Muscle layer of duodenum (tissue), 2 donors: ENCODE data around the gene MDN1.

ENCODE experiments used
- H3K27ac ChIP-seq: one replicate; pipeline ENCODE4 v1.7.0; 2013; ENCODE audit warnings: mild to moderate bottlenecking, low read length
- H3K27me3 ChIP-seq: one replicate; pipeline ENCODE4 v1.7.0; 2013; ENCODE audit warnings: low read depth, mild to moderate bottlenecking, control low read depth, low read length
- H3K36me3 ChIP-seq, 2 donors: one replicate each; pipeline ENCODE4 v1.7.0; 2013; ENCODE audit warnings: low read length in 2 of 2, control low read depth in 1 of 2, mild to moderate bottlenecking in 1 of 2; ENCODE audit not compliant: insufficient read depth in 2 of 2, control insufficient read depth in 1 of 2
- H3K4me1 ChIP-seq, 2 donors: one replicate each; pipeline ENCODE4 v1.7.0; 2013; ENCODE audit warnings: low read length in 2 of 2, mild to moderate bottlenecking in 2 of 2, control low read depth in 1 of 2, moderate library complexity in 1 of 2; ENCODE audit not compliant: insufficient read depth in 2 of 2, control insufficient read depth in 1 of 2
- H3K4me3 ChIP-seq, 2 donors: one replicate each; pipeline ENCODE4 v1.7.0; 2013; ENCODE audit warnings: low read length in 2 of 2, low read depth in 1 of 2, mild to moderate bottlenecking in 1 of 2
- H3K9me3 ChIP-seq, 2 donors: one replicate each; pipeline ENCODE4 v1.7.0; 2013; ENCODE audit warnings: low read length in 2 of 2, control low read depth in 1 of 2, mild to moderate bottlenecking in 1 of 2; ENCODE audit not compliant: control insufficient read depth in 1 of 2
- donor health status: healthy.

Gene MDN1

DNA sequence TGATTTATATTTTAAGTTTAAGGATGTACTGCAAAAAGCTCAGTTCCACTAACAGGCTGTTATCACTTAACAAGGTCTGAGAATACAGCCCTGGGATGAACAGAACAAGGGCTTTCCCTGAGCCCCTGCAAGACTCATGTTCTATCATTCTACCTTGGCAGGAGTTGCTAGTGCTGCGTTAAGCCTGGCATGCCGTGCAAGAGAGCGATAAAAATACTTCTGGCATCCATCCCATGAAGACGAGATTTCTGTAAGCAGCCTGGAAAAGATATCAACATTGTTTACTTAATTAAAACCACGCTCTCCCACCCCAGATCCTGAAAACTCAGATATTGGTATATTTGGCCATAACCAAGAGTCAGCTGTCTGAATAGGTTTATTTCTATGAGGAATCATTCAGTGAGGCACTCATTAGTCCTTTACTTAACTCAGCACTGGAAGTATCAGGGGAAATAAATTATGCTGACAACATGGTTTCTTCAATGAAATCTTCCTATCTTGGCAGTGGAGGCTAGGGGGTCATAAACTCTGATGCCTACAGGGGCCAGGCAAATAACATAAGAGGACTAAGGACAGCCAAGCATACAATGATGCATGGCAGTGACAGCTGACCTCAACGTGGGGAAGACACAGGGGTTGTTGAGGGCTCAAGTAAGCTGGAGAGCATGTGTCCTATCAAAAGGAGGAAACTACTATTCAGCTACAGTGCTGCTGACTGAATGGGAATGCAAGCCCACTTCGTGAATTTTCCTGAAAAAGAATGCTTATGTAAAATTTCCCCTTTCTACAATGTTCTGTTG, 143.4 kb downstream of the MDN1 start:
- Histone ChIP-seq H3K36me3 (peaks cover 79 to 81% of the 10 kb centered on the region in 2 donors), H3K4me3 (no peak overlapping the region), H3K27ac (no peak overlapping the region), H3K4me1 (peaks cover 0 to 8% of the 10 kb centered on the region in 2 donors), H3K9me3 (no peaks in the 10 kb centered on the region), H3K27me3 (no peaks in the 10 kb centered on the region)

DNA sequence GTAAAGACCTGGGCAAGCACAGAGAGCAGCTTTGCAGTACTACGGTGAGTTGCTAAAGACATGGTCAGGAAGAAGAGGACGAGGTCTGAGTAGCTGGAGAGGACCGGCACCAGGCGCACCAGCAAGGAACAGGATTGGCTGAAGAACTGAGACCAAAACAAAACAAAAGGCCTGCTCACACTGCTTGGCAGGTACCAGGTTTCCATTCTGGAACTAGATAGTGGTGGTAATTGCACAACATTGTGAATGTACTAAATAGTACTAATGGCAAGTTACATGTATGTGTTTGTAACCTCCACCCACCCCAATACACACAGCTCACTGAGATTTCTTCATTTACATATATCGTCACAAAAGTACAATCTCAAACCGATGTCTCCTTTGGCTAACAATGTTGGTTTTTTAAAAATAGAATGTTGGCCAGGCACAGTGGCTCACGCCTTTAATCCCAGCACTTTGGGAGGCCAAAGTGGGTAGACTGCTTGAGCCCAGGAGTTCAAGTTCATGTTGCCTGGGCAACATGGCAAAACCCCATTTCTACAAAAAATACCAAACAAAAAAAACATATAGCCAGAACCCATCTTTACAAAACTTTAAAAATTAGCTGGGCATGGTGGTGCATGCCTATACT, 148.5 kb downstream of the MDN1 start:
- no peak overlapping the region for H3K27ac ChIP-seq
- H3K9me3 ChIP-seq = no peaks in the 10 kb centered on the region

GRCh38 chr6:89669002-89669401, 150.6 kb downstream of the MDN1 start:
- Histone ChIP-seq H3K4me1 (no peaks in the 10 kb centered on the region), H3K36me3 (peaks cover 38 to 51% of the 10 kb centered on the region in 2 donors), H3K27ac (no peak overlapping the region), H3K9me3 (no peaks in the 10 kb centered on the region), H3K27me3 (no peaks in the 10 kb centered on the region), H3K4me3 (no peak overlapping the region)

More for the DNA sequence above, 148.5 kb downstream of the MDN1 start:
- Histone ChIP-seq H3K27me3 (no peaks in the 10 kb centered on the region), H3K4me3 (no peak overlapping the region), H3K4me1 (peaks cover 0 to 3% of the 10 kb centered on the region in 2 donors), H3K36me3 (peaks cover 52 to 62% of the 10 kb centered on the region in 2 donors)

DNA sequence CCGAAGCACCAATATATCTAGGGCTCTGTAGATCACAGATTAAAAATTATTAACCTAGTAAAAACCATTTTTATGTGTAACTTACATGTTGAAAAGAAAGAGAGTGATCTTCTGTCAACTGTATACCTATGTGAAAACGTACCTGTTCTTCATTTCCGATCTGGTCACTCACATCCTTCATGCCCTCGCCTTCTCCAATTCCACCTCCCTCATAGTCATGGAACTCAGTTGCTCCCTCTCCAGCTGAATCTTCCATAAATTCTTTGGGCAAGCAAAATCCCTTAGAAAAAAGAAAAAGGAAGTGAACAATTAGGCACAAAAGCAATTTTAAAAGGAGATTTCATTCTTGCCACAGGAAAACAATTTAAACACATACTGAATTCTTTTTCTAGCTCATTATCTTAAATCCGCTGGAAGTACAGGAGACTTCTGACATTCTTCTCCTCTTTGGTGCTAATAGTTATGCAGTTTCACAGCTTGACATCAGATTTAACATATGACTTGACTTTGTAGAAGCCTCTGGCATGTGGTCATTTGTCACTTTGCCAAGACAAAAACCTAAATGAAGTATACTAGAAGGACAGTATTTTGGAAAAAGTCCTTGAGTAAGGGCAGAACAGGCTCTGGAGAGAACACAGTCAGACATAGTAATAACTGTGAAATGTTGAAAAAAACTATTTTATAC, 151.6 kb downstream of the MDN1 start:
- H3K27me3 ChIP-seq = no peaks in the 10 kb centered on the region
- H3K36me3 ChIP-seq = peaks cover 34 to 51% of the 10 kb centered on the region in 2 donors
- H3K27ac ChIP-seq = no peak overlapping the region
- H3K4me1 ChIP-seq = no peaks in the 10 kb centered on the region
- no peaks in the 10 kb centered on the region for H3K9me3 ChIP-seq
- no peak overlapping the region for H3K4me3 ChIP-seq

GRCh38 chr6:89662659-89663223, 156.9 kb downstream of the MDN1 start:
- Histone ChIP-seq H3K27me3 (no peaks in the 10 kb centered on the region), H3K4me1 (no peaks in the 10 kb centered on the region), H3K36me3 (peaks cover 47 to 69% of the 10 kb centered on the region in 2 donors), H3K27ac (no peak overlapping the region), H3K9me3 (no peaks in the 10 kb centered on the region), H3K4me3 (no peak overlapping the region)

- no peaks in the 10 kb centered on the region for H3K4me1 ChIP-seq
- H3K27me3 ChIP-seq = no peaks in the 10 kb centered on the region
- H3K27ac ChIP-seq = no peak overlapping the region
- peaks cover 53 to 71% of the 10 kb centered on the region in 2 donors for H3K36me3 ChIP-seq
- H3K9me3 ChIP-seq = no peaks in the 10 kb centered on the region
- no peak overlapping the region for H3K4me3 ChIP-seq
Observed at GRCh38 chr6:89661559-89661958, 158.0 kb downstream of the MDN1 start.

- Histone ChIP-seq H3K4me3 (no peak overlapping the region), H3K27ac (no peak overlapping the region), H3K9me3 (no peaks in the 10 kb centered on the region), H3K27me3 (no peaks in the 10 kb centered on the region), H3K36me3 (peaks cover 59 to 76% of the 10 kb centered on the region in 2 donors), H3K4me1 (no peaks in the 10 kb centered on the region)
Observed at GRCh38 chr6:89660981-89661380, 158.6 kb downstream of the MDN1 start.

DNA sequence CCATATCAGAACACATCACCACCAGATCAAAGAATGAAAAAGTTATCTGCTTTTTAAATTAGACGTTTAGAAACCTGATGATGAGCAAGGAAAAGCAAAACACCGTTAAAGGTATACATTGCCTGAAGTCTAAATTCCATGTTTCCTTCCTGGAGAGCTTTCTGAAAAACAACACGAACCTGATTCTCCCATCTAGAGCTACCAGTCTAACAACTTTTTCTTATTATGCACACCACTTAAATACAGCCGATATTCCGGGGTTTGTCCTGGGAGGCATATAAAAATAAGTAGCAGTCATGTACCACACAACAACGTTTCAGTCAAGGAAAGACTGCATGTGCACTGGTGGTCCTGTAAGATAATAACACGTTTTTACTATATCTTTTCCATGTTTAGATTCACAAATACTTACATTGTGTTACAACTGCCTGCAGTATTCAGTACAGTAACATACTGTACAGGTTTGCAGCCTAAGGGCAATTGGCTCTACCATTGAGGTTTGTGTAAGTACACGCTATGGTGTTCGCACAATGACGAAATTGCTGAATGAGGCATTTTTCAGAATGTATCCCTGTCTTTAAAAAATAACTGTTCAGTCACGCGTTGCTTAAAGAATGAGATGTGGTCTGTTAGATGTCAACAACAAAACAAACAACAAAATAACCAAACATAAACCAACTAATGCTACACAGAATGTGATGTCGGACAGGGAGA, 162.0 kb downstream of the MDN1 start:
- peaks cover 60 to 79% of the 10 kb centered on the region in 2 donors for H3K36me3 ChIP-seq

DNA sequence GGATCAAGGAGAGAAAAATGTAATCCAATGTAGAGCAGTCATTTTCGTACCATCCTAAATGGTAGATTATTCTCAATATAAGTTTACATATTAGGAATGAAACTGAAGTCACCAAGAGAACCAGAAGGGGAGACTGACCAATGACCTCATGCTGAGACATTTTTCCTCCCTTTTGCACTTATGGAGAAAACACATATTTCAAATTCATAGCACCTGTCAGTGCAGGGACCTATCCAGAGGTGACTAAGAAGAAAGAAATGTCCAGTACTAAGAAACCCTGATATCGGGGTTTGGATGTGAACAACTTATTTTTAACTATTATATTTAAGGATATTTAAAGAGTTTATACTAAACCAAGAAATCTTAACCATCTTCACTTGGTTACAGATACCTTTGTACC, 164.5 kb downstream of the MDN1 start:
- H3K27me3 ChIP-seq = no peaks in the 10 kb centered on the region
- no peak overlapping the region for H3K4me3 ChIP-seq
- no peak overlapping the region for H3K27ac ChIP-seq
- no peaks in the 10 kb centered on the region for H3K9me3 ChIP-seq
- no peaks in the 10 kb centered on the region for H3K4me1 ChIP-seq
- peaks cover 52 to 77% of the 10 kb centered on the region in 2 donors for H3K36me3 ChIP-seq

More for the DNA sequence above, 162.0 kb downstream of the MDN1 start:
- Histone ChIP-seq H3K4me3 (no peak overlapping the region), H3K27me3 (no peaks in the 10 kb centered on the region), H3K4me1 (no peaks in the 10 kb centered on the region), H3K27ac (no peak overlapping the region), H3K9me3 (no peaks in the 10 kb centered on the region)

- peaks cover 47 to 72% of the 10 kb centered on the region in 2 donors for H3K36me3 ChIP-seq
- no peak overlapping the region for H3K27ac ChIP-seq
- H3K9me3 ChIP-seq = no peaks in the 10 kb centered on the region
- no peaks in the 10 kb centered on the region for H3K27me3 ChIP-seq
- H3K4me3 ChIP-seq = no peak overlapping the region
- H3K4me1 ChIP-seq = no peaks in the 10 kb centered on the region
Observed at GRCh38 chr6:89650579-89650978, 169.0 kb downstream of the MDN1 start.
